Measurements from ENCODE around the gene MIS18BP1. TPM values are rescaled to one million over a fixed set of nuclear protein-coding genes. Genes with fewer than 3 reads are reported as not detected.

MIS18BP1 gene
- total and polyA plus RNA-seq, 9 of the 15 experiments (the other 6 are each of a cell fraction or from before 2014, with no cell fraction given), result 5.0 to 29.1 (median 19.1) TPM

GRCh38 chr14:45253070-45253753 is at the start of gene MIS18BP1 (continued):
- TF ChIP-seq FOXP4 (CRISPR knock-in tag; IDR thresholded peaks at IDR 0.05; ENCODE audit: borderline replicate concordance) (no peak), TAF15 (IDR thresholded peaks at IDR 0.05; ENCODE audit: low read depth, low read length) (no peak), CREBBP (IDR thresholded peaks at IDR 0.05; ENCODE audit: low read depth, low read length) (no peak), SNRNP70 (optimal IDR thresholded peaks at IDR 0.05; ENCODE audit: low read depth, low read length) (no peak), RBBP5 (IDR thresholded peaks at IDR 0.05; ENCODE audit: borderline replicate concordance, insufficient read depth, low read length, poor library complexity, severe bottlenecking) (peak; percentile 83), ETV6 (IDR thresholded peaks at IDR 0.05; ENCODE audit: borderline replicate concordance in 1 of 2, low read depth in 2 of 2, low read length in 1 of 2) (no peak), ETV6 (CRISPR knock-in tag; IDR thresholded peaks at IDR 0.05; ENCODE audit: borderline replicate concordance) (no peak), ZNF165 (CRISPR knock-in tag; IDR thresholded peaks at IDR 0.05; ENCODE audit: borderline replicate concordance) (no peak), ZNF778 (CRISPR knock-in tag; IDR thresholded peaks at IDR 0.05) (no peak), E2F1 (CRISPR knock-in tag; IDR thresholded peaks at IDR 0.05) (peak; percentile 87), ZNF583 (CRISPR knock-in tag; IDR thresholded peaks at IDR 0.05) (no peak), GATA2 (CRISPR knock-in tag; IDR thresholded peaks at IDR 0.05) (no peak), POLR2AphosphoS5 (IDR thresholded peaks at IDR 0.05; ENCODE audit: control insufficient read depth, insufficient read depth, low read depth, low read length) (peak; percentile 45), ZNF184 (CRISPR knock-in tag; IDR thresholded peaks at IDR 0.05) (no peak), GTF2F1 (IDR thresholded peaks at IDR 0.05; ENCODE audit: low read depth, low read length) (no peak; the same call in 1 of the 2 replicates), HNRNPLL (IDR thresholded peaks at IDR 0.05; ENCODE audit: low read depth, low read length, poor library complexity, severe bottlenecking) (peak; percentile 67), DEAF1 (CRISPR knock-in tag; IDR thresholded peaks at IDR 0.05) (no peak), SETDB1 (IDR thresholded peaks at IDR 0.05; ENCODE audit: low read length) (no peak), NBN (IDR thresholded peaks at IDR 0.05; ENCODE audit: low read depth) (no peak)
- TF ChIP-seq, protein P1, sequence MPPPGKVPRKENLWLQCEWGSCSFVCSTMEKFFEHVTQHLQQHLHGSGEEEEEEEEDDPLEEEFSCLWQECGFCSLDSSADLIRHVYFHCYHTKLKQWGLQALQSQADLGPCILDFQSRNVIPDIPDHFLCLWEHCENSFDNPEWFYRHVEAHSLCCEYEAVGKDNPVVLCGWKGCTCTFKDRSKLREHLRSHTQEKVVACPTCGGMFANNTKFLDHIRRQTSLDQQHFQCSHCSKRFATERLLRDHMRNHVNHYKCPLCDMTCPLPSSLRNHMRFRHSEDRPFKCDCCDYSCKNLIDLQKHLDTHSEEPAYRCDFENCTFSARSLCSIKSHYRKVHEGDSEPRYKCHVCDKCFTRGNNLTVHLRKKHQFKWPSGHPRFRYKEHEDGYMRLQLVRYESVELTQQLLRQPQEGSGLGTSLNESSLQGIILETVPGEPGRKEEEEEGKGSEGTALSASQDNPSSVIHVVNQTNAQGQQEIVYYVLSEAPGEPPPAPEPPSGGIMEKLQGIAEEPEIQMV (tag; conservative IDR thresholded peaks at IDR 0.05; ENCODE audit: low read depth), result no peak
- TF ChIP-seq, protein P2, sequence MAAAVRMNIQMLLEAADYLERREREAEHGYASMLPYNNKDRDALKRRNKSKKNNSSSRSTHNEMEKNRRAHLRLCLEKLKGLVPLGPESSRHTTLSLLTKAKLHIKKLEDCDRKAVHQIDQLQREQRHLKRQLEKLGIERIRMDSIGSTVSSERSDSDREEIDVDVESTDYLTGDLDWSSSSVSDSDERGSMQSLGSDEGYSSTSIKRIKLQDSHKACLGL (CRISPR knock-in tag; IDR thresholded peaks at IDR 0.05; ENCODE audit: borderline replicate concordance, poor library complexity, severe bottlenecking), result no peak

All from K562 (cell line).